ENCODE data around the gene SRMS.

The SRMS gene

DNA sequence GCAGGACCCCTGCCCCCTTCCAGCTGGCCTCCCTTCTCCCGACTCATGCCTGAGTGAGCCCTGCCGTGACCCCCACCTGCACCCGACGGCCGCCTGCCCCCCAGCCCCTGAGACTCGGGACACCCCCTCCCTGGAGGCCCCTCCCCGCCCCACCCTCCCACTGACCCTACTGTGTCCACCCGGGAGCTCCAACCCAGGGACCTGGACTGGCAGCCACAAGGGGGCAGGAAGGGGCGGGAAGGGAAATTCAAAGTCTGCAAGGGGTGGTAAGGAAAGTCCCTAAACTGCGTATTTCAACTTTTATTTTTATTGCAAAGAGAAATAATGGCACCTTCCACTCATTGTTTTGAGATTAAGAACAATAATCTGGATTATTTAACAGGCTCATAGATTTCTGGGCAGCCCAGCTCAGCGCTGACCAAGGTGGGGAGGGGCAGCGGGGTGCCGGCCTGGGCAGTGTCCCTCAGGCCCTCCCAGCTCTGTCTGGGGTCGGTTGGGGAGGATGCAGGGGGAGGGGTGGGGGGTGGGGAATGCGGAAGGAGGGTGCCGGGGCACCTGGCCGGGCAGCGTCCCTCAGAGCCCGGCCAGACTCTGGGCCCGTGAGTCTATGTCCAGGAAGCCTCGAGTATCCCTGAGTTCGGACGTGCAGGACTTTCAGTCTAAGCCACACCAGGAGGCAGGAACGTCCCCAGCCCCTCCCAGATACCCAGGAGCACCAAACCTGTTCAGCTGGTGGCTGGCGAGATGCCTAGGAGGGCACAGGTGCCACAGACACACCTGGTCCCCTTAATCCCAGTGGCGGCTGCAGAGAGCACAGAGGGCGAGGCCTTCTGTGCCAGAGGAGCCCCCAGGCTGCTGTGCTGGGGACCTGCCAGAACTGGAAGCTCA is 9.1 kb downstream of the SRMS start:
- TF ChIP-seq, protein P1, sequence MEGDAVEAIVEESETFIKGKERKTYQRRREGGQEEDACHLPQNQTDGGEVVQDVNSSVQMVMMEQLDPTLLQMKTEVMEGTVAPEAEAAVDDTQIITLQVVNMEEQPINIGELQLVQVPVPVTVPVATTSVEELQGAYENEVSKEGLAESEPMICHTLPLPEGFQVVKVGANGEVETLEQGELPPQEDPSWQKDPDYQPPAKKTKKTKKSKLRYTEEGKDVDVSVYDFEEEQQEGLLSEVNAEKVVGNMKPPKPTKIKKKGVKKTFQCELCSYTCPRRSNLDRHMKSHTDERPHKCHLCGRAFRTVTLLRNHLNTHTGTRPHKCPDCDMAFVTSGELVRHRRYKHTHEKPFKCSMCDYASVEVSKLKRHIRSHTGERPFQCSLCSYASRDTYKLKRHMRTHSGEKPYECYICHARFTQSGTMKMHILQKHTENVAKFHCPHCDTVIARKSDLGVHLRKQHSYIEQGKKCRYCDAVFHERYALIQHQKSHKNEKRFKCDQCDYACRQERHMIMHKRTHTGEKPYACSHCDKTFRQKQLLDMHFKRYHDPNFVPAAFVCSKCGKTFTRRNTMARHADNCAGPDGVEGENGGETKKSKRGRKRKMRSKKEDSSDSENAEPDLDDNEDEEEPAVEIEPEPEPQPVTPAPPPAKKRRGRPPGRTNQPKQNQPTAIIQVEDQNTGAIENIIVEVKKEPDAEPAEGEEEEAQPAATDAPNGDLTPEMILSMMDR (conservative IDR thresholded peaks at IDR 0.05; ENCODE audit: low read length), result no peak
- no peak for TF ChIP-seq EZH2phosphoT487 (IDR thresholded peaks at IDR 0.05; ENCODE audit: borderline replicate concordance)
- Histone ChIP-seq H3K4me1 (ENCODE audit: insufficient read depth, low read length, poor library complexity, severe bottlenecking) (peaks cover 12% of the 10 kb centered on the region), H3K36me3 (ENCODE audit: insufficient read depth, low read length) (no peaks in the 10 kb centered on the region), H3K27me3 (ENCODE audit: insufficient read depth, low read length, poor library complexity, severe bottlenecking) (no peaks in the 10 kb centered on the region), H3K4me3 (ENCODE audit: low read length, poor library complexity, severe bottlenecking) (peak overlapping the region; percentile 63), H3F3A (ENCODE audit: low read depth) (no peaks in the 10 kb centered on the region), H3K9me2 (replicated peaks; ENCODE audit: low read depth, low read length) (no peaks in the 10 kb centered on the region), H3K79me2 (ENCODE audit: insufficient read depth, low read length) (no peaks in the 10 kb centered on the region), H2AFZ (ENCODE audit: low read length) (no peak overlapping the region), H3K9ac (ENCODE audit: low read depth, low read length, poor library complexity, severe bottlenecking) (peak overlapping the region; percentile 61), H3K4me2 (ENCODE audit: low read depth, low read length, poor library complexity, severe bottlenecking) (peak overlapping the region; percentile 66), H4K20me1 (ENCODE audit: insufficient read depth, low read length, poor library complexity, severe bottlenecking) (no peaks in the 10 kb centered on the region), H3K9me3 (ENCODE audit: insufficient read depth, low read depth, low read length) (no peaks in the 10 kb centered on the region)

DNA sequence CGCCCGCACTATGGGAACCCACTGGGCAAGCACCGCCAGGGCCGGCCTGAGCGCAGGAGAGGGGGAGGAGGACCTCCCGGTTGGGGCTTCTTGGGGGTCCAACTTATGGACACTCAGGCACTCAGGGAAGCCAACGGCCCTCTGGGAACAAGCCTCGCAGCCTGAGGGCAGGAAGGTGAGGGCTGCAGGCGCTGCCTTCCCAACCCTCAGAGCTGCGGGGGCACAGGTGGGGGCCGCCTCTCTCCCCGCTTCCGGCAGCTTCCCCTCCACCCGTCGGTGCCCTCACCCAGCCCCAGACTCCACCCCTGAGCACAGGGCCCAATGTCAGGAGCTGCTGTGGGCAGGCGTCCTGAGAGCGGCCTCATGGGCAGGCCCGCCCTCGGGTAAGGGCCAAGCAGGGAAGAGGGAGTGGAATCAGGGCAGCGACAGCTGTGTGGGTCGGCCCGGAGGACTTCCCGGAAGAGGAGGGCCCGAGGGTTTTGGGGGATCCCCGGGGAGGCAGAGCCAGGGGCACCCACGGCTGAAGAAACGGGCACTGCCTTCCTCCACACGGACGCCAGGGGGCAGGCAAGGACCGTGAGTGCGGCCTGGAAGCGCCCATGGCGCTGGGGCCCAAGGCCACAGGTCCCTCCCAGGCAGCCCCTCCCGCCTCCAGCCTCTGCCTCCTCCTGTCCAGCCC is 9.9 kb downstream of the SRMS start:
- H2AFZ ChIP-seq (ENCODE audit: low read length), result peak overlapping the region; percentile 62; the same call in 1 of the 2 replicates
- TF ChIP-seq EZH2phosphoT487 (IDR thresholded peaks at IDR 0.05; ENCODE audit: borderline replicate concordance), result no peak
- TF ChIP-seq, protein P1 (conservative IDR thresholded peaks at IDR 0.05; ENCODE audit: low read length), result peak; percentile 79
- no peaks in the 10 kb centered on the region for H3F3A ChIP-seq (ENCODE audit: low read depth)
- no peaks in the 10 kb centered on the region for H3K36me3 ChIP-seq (ENCODE audit: insufficient read depth, low read length)
- H3K9me2 ChIP-seq (replicated peaks; ENCODE audit: low read depth, low read length), result no peaks in the 10 kb centered on the region
- H3K4me1 ChIP-seq (ENCODE audit: insufficient read depth, low read length, poor library complexity, severe bottlenecking), result peaks cover 12% of the 10 kb centered on the region
- peak overlapping the region; percentile 66 for H3K9ac ChIP-seq (ENCODE audit: low read depth, low read length, poor library complexity, severe bottlenecking)
- H4K20me1 ChIP-seq (ENCODE audit: insufficient read depth, low read length, poor library complexity, severe bottlenecking), result no peaks in the 10 kb centered on the region
- H3K27me3 ChIP-seq (ENCODE audit: insufficient read depth, low read length, poor library complexity, severe bottlenecking), result no peaks in the 10 kb centered on the region
- peak overlapping the region; percentile 66 for H3K4me2 ChIP-seq (ENCODE audit: low read depth, low read length, poor library complexity, severe bottlenecking)
- H3K9me3 ChIP-seq (ENCODE audit: insufficient read depth, low read depth, low read length), result no peaks in the 10 kb centered on the region
- H3K4me3 ChIP-seq (ENCODE audit: low read length, poor library complexity, severe bottlenecking), result peak overlapping the region; percentile 63
- H3K79me2 ChIP-seq (ENCODE audit: insufficient read depth, low read length), result no peaks in the 10 kb centered on the region

DNA sequence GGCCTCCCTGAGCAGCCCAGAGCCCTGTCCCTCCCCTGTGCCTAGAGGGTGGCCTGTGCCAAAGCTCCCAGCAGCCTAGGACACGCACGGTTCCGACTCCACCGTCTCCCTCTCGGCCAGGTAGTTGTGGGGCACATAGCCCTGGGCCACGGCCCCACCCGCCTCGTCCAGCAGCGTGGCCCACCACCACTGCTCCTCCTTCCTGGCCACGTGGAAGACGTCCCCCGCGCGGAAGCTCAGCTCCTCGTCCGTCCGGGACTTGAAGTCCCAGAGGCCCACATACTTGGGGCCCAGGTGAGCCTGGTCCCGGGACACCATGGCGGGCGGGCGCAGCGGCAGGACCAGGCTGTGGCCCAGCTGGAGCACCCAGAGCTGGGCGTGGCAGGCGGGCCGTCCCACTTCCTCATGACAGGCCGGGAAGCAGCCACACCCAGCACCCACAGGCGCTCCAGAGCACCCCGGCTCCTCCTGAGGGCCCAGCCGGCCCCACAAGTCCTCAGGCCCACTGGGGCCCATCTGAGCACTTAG is 10.5 kb downstream of the SRMS start, which contains the start of gene PTK6:
TSS of gene PTK6 (minus strand) at position 380 of the 528 bp plus-strand sequence. CDS start at position 318, 62 bp downstream.
- H3K79me2 ChIP-seq (ENCODE audit: insufficient read depth, low read length), result no peaks in the 10 kb centered on the region
- peak within 1 kb of the TSS; percentile 62; the same call in 1 of the 2 replicates for H2AFZ ChIP-seq (ENCODE audit: low read length)
- TF ChIP-seq, protein P1 (conservative IDR thresholded peaks at IDR 0.05; ENCODE audit: low read length), result no peak
- peak within 1 kb of the TSS; percentile 66 for H3K9ac ChIP-seq (ENCODE audit: low read depth, low read length, poor library complexity, severe bottlenecking)
- H3K4me2 ChIP-seq (ENCODE audit: low read depth, low read length, poor library complexity, severe bottlenecking), result peak within 1 kb of the TSS; percentile 66
- no peaks in the 10 kb centered on the region for H3K9me2 ChIP-seq (replicated peaks; ENCODE audit: low read depth, low read length)
- peaks cover 12% of the 10 kb centered on the region for H3K4me1 ChIP-seq (ENCODE audit: insufficient read depth, low read length, poor library complexity, severe bottlenecking)
- no peaks in the 10 kb centered on the region for H3F3A ChIP-seq (ENCODE audit: low read depth)
- no peaks in the 10 kb centered on the region for H3K27me3 ChIP-seq (ENCODE audit: insufficient read depth, low read length, poor library complexity, severe bottlenecking)
- no peaks in the 10 kb centered on the region for H4K20me1 ChIP-seq (ENCODE audit: insufficient read depth, low read length, poor library complexity, severe bottlenecking)
- peak within 1 kb of the TSS; percentile 63 for H3K4me3 ChIP-seq (ENCODE audit: low read length, poor library complexity, severe bottlenecking)
- no peaks in the 10 kb centered on the region for H3K9me3 ChIP-seq (ENCODE audit: insufficient read depth, low read depth, low read length)
- H3K36me3 ChIP-seq (ENCODE audit: insufficient read depth, low read length), result no peaks in the 10 kb centered on the region

All from Loucy (cell line).